Esophagus muscularis mucosa (tissue), 4 donors: ENCODE measurements around the gene CLDND2. TPM values are rescaled to one million over a fixed set of nuclear protein-coding genes. Genes with fewer than 3 reads are reported as not detected.

Source experiments
- DNase-seq: peaks from one replicate; pipeline ENCODE4 v3.0.0-alpha.2; 2017; ENCODE audit errors: extremely low spot score
- H3K27ac ChIP-seq, 4 donors: fragments of 200-600 bp; sonication (generic); replicated peaks in 1 of 4; 1 replicate in 3 of 4; 2 replicates in 1 of 4; pipeline ENCODE4 v1.5.1; 2016 to 2019; ENCODE audit warnings: mild to moderate bottlenecking in 1 of 4
- H3K27me3 ChIP-seq, 4 donors: fragments of 200-600 bp; sonication (generic); one replicate each; pipeline versions ENCODE4 v1.5.1 to v1.6.0; 2016 to 2019
- H3K36me3 ChIP-seq, 4 donors: fragments of 200-600 bp; sonication (generic); one replicate each; pipeline ENCODE4 v1.5.1; 2016 to 2019
- H3K4me1 ChIP-seq, 4 donors: fragments of 200-600 bp; sonication (generic); one replicate each; pipeline ENCODE4 v1.5.1; 2016 to 2019
- H3K4me3 ChIP-seq, 4 donors: fragments of 200-600 bp; sonication (generic); 1 replicate in 2 of 4; 2 replicates in 2 of 4; pipeline ENCODE4 v1.5.1; 2016 to 2019; ENCODE audit warnings: mild to moderate bottlenecking in 4 of 4, moderate library complexity in 1 of 4
- H3K9me3 ChIP-seq, 4 donors: fragments of 200-600 bp; sonication (generic); 1 replicate in 3 of 4; 2 replicates in 1 of 4; pipeline ENCODE4 v1.5.1; 2016 to 2019
- CTCF ChIP-seq, 3 experiments: fragments of 200-600 bp in 2 of 3; fragments of 450-650 bp in 1 of 3; sonication (generic) in 2 of 3; IDR thresholded peaks; one replicate each; pipeline ENCODE4 v1.5.1; 2017 to 2019; ENCODE audit warnings: antibody characterized with exemption in 3 of 3, mild to moderate bottlenecking in 2 of 3, moderate library complexity in 1 of 3
- EP300 ChIP-seq: sonication (generic); formaldehyde crosslinking; IDR thresholded peaks from one replicate; pipeline ENCODE4 v1.6.1; 2017; ENCODE audit warnings: antibody characterized with exemption
- POLR2A ChIP-seq: fragments of 450-650 bp; IDR thresholded peaks from one replicate; pipeline ENCODE4 v1.6.1; 2017; ENCODE audit warnings: antibody characterized with exemption, moderate library complexity, mild to moderate bottlenecking, low read depth
- POLR2AphosphoS5 ChIP-seq, 2 donors: sonication (generic); formaldehyde crosslinking; IDR thresholded peaks; one replicate each; pipeline ENCODE4 v1.6.1; 2017; ENCODE audit warnings: antibody characterized with exemption in 2 of 2
- WGBS: methylation state at CpG from one replicate; pipeline ENCODE4 v1.1.5; 2018; 5-methylcytosine and 5-hydroxymethylcytosine counted together
- intact Hi-C: fragments of 100-400 bp; cut with DNase I; formaldehyde crosslinking; loops from one replicate; pipeline ENCODE4 v1.15.1; 2023
- total RNA-seq, 4 donors: library from RNA; depleted of rRNA; stranded (reverse); fragments of >200 nt; gene quantifications; one replicate each; pipeline versions ENCODE4 v1.1.0 to v1.2.1, GENCODE V29; 2016

The CLDND2 gene
- total RNA-seq, 4 donors from 2014 or later, result not detected

GRCh38 chr19:51367255-51367564, 1.6 kb downstream of the CLDND2 start:
- intact Hi-C loops, result loop anchor here (10.0 kb wide), 1 partner anchor 338 kb away; no protein-coding TSS in a partner anchor
- peak overlapping the region; percentile 95 to 99 (median 97) for H3K27ac ChIP-seq
- H3K27me3 ChIP-seq, result no peaks in the 10 kb centered on the region
- TF ChIP-seq CTCF (IDR thresholded peaks at IDR 0.05), result no peak
- no peak for TF ChIP-seq EP300
- TF ChIP-seq POLR2AphosphoS5 (IDR thresholded peaks at IDR 0.05), result peak in 1 of 2 donors; percentile 99
- TF ChIP-seq POLR2A, result peak; percentile 63
- no peak for DNase-seq
- no peaks in the 10 kb centered on the region for H3K9me3 ChIP-seq
- peak overlapping the region; percentile 67 to 86 (median 75) for H3K4me3 ChIP-seq
- WGBS, result 0% methylated on average over 8 of the region's 15 CpGs
- no peaks in the 10 kb centered on the region for H3K36me3 ChIP-seq
- H3K4me1 ChIP-seq, result peaks cover 30 to 50% (median 49%) of the 10 kb centered on the region in 4 donors

- no peaks in the 10 kb centered on the region for H3K36me3 ChIP-seq
- H3K9me3 ChIP-seq, result no peaks in the 10 kb centered on the region
- no peaks in the 10 kb centered on the region for H3K27me3 ChIP-seq
- H3K27ac ChIP-seq, result peak overlapping the region; percentile 95 to 99 (median 97)
- TF ChIP-seq POLR2AphosphoS5 (IDR thresholded peaks at IDR 0.05) (peak; percentile 98 to 99), CTCF (IDR thresholded peaks at IDR 0.05) (no peak), EP300 (no peak), POLR2A (peak; percentile 64)
- peak; percentile 99 for DNase-seq
- intact Hi-C loops, result loop anchor here (1.0 to 10.0 kb wide), 2 partner anchors 26 to 338 kb away; no protein-coding TSS in a partner anchor
- under 1% methylated on average over 38 of the region's 54 CpGs for WGBS
- peak overlapping the region; percentile 67 to 86 (median 75) for H3K4me3 ChIP-seq
- H3K4me1 ChIP-seq, result peaks cover 32 to 56% (median 54%) of the 10 kb centered on the region in 4 donors
Measured at GRCh38 chr19:51366389-51367254, 2.2 kb downstream of the CLDND2 start.

GRCh38 chr19:51365965-51366388, 2.8 kb downstream of the CLDND2 start, which contains the start of gene ETFB:
Gene ETFB (minus strand): TSS chr19:51366388. CDS start chr19:51366326, 62 bp downstream.
- 3% methylated on average over 15 of the region's 27 CpGs for WGBS
- Histone ChIP-seq H3K4me3 (peak within 1 kb of the TSS; percentile 67 to 86 (median 75)), H3K4me1 (peaks cover 32 to 63% (median 54%) of the 10 kb centered on the region in 4 donors), H3K27me3 (no peaks in the 10 kb centered on the region), H3K27ac (peak within 1 kb of the TSS; percentile 95 to 99 (median 97)), H3K36me3 (no peaks in the 10 kb centered on the region), H3K9me3 (no peaks in the 10 kb centered on the region)
- TF ChIP-seq EP300, result no peak
- TF ChIP-seq POLR2AphosphoS5 (IDR thresholded peaks at IDR 0.05), result peak in 1 of 2 donors; percentile 91
- TF ChIP-seq POLR2A, result peak; percentile 52
- intact Hi-C loops, result loop anchor here (1.0 to 10.0 kb wide), 2 partner anchors 26 to 339 kb away; no protein-coding TSS in a partner anchor
- DNase-seq, result no peak

GRCh38 chr19:51365211-51365964, 3.4 kb downstream of the CLDND2 start:
- 17% methylated on average over 10 of the region's 10 CpGs for WGBS
- no peak for DNase-seq
- TF ChIP-seq CTCF (IDR thresholded peaks at IDR 0.05) (no peak), POLR2AphosphoS5 (IDR thresholded peaks at IDR 0.05) (peak in 1 of 2 donors; percentile 31)
- Histone ChIP-seq H3K4me3 (peak overlapping the region; percentile 67 to 86 (median 75)), H3K27me3 (no peaks in the 10 kb centered on the region), H3K36me3 (no peaks in the 10 kb centered on the region), H3K9me3 (no peaks in the 10 kb centered on the region), H3K4me1 (peaks cover 32 to 65% (median 54%) of the 10 kb centered on the region in 4 donors), H3K27ac (peak overlapping the region; percentile 95 to 99 (median 97))
- intact Hi-C loops, result loop anchor here (10.0 kb wide), 1 partner anchor 339 kb away; no protein-coding TSS in a partner anchor
